NT2/D1 (cell line): ENCODE data around the gene ARRDC1.
"Not testable (repeated sequence)": the region's sequence is repeated elsewhere in the genome, so short reads cannot be mapped to it uniquely, and the experiment has no call there.

ENCODE experiments used
- DNase-seq: peaks from one replicate; pipeline ENCODE4 v3.0.0-alpha.2; 2011; ENCODE audit warnings: low read depth, low spot score
- H3K27me3 ChIP-seq: 2 replicates; pipeline ENCODE4 v1.6.0; 2011; ENCODE audit warnings: mild to moderate bottlenecking; ENCODE audit not compliant: insufficient read length, insufficient read depth
- H3K36me3 ChIP-seq: 2 replicates; pipeline ENCODE4 v1.6.1; 2011; ENCODE audit warnings: mild to moderate bottlenecking, low read length, mixed read lengths; ENCODE audit not compliant: insufficient read depth, insufficient read length
- H3K4me1 ChIP-seq: 2 replicates; pipeline ENCODE4 v1.5.1; 2011; ENCODE audit not compliant: insufficient read depth, insufficient read length
- H3K4me3 ChIP-seq: 2 replicates; pipeline ENCODE4 v1.5.1; 2011; ENCODE audit warnings: low read depth; ENCODE audit not compliant: insufficient read length
- H3K9ac ChIP-seq: 2 replicates; pipeline ENCODE4 v1.6.0; 2011; ENCODE audit warnings: low read depth; ENCODE audit not compliant: insufficient read length
- H3K9me3 ChIP-seq: 2 replicates; pipeline ENCODE4 v1.5.1; 2011; ENCODE audit warnings: mild to moderate bottlenecking, low read length; ENCODE audit not compliant: insufficient read depth
- SUZ12 ChIP-seq: IDR thresholded peaks from 2 replicates; pipeline ENCODE4 v1.6.1; 2011; ENCODE audit not compliant: insufficient read length, insufficient read depth; ENCODE audit errors: extremely low read depth
- YY1 ChIP-seq: IDR thresholded peaks from 2 replicates; pipeline ENCODE4 v1.6.1; 2011; ENCODE audit not compliant: insufficient read length, insufficient read depth
- ZNF274 ChIP-seq: IDR thresholded peaks from 2 replicates; pipeline ENCODE4 v1.6.1; 2011; ENCODE audit warnings: mild to moderate bottlenecking, low read depth, low read length

Gene ARRDC1

GRCh38 chr9:137618105-137619067 lies 12.9 kb downstream of the ARRDC1 start, which contains the start of gene EHMT1:
EHMT1 (plus strand) TSS chr9:137619005; CDS start chr9:137619029, 24 bp downstream.
- no peak for TF ChIP-seq YY1
- no peaks in the 10 kb centered on the region for H3K27me3 ChIP-seq
- H3K4me3 ChIP-seq = peak within 1 kb of the TSS; percentile 98
- H3K9me3 ChIP-seq = no peaks in the 10 kb centered on the region
- peaks cover 8% of the 10 kb centered on the region for H3K4me1 ChIP-seq
- DNase-seq = peak; percentile 70
- peak within 1 kb of the TSS; percentile 100 for H3K9ac ChIP-seq
- peaks cover 67% of the 10 kb centered on the region for H3K36me3 ChIP-seq

GRCh38 chr9:137619240-137620047 lies 14.0 kb downstream of the ARRDC1 start:
- Histone ChIP-seq H3K9me3 (no peaks in the 10 kb centered on the region), H3K9ac (peak overlapping the region; percentile 93), H3K36me3 (peaks cover 63% of the 10 kb centered on the region), H3K4me3 (peak overlapping the region; percentile 78), H3K27me3 (no peaks in the 10 kb centered on the region), H3K4me1 (peaks cover 6% of the 10 kb centered on the region)
- no peak for DNase-seq
- TF ChIP-seq ZNF274 (no peak), YY1 (no peak), SUZ12 (no peak)

- H3K9ac ChIP-seq = peak overlapping the region; percentile 93
- H3K9me3 ChIP-seq = no peaks in the 10 kb centered on the region
- H3K36me3 ChIP-seq = peaks cover 60% of the 10 kb centered on the region
- TF ChIP-seq ZNF274 (no peak), YY1 (no peak), SUZ12 (no peak)
- no peaks in the 10 kb centered on the region for H3K27me3 ChIP-seq
- H3K4me1 ChIP-seq = peaks cover 6% of the 10 kb centered on the region
- H3K4me3 ChIP-seq = peak overlapping the region; percentile 78
- DNase-seq = no peak
Measured at GRCh38 chr9:137620048-137620405, 14.5 kb downstream of the ARRDC1 start.

GRCh38 chr9:137620581-137620980 lies 15.1 kb downstream of the ARRDC1 start:
- Histone ChIP-seq H3K4me3 (no peak overlapping the region), H3K4me1 (peaks cover 8% of the 10 kb centered on the region), H3K9ac (no peak overlapping the region), H3K27me3 (no peaks in the 10 kb centered on the region), H3K9me3 (no peaks in the 10 kb centered on the region), H3K36me3 (peaks cover 55% of the 10 kb centered on the region)
- DNase-seq = no peak
- no peak for TF ChIP-seq YY1
- TF ChIP-seq SUZ12 = no peak
- no peak for TF ChIP-seq ZNF274

- no peak overlapping the region for H3K9ac ChIP-seq
- no peaks in the 10 kb centered on the region for H3K9me3 ChIP-seq
- no peak for TF ChIP-seq ZNF274
- TF ChIP-seq YY1 = no peak
- TF ChIP-seq SUZ12 = no peak
- H3K36me3 ChIP-seq = peaks cover 48% of the 10 kb centered on the region
- no peaks in the 10 kb centered on the region for H3K27me3 ChIP-seq
- no peak overlapping the region for H3K4me3 ChIP-seq
- DNase-seq = no peak
- H3K4me1 ChIP-seq = peaks cover 8% of the 10 kb centered on the region
Measured at GRCh38 chr9:137621131-137621757, 15.8 kb downstream of the ARRDC1 start.

GRCh38 chr9:137622211-137622610 lies 16.7 kb downstream of the ARRDC1 start:
- H3K27me3 ChIP-seq, H3K9me3 ChIP-seq, H3K4me1 ChIP-seq, H3K9ac ChIP-seq, DNase-seq, H3K4me3 ChIP-seq: not testable (repeated sequence)
- peaks cover 39% of the 10 kb centered on the region for H3K36me3 ChIP-seq

GRCh38 chr9:137626464-137626863 lies 21.0 kb downstream of the ARRDC1 start:
- H3K36me3 ChIP-seq = peaks cover 25% of the 10 kb centered on the region
- H3K4me1 ChIP-seq = peaks cover 4% of the 10 kb centered on the region
- H3K9ac ChIP-seq = no peak overlapping the region
- H3K9me3 ChIP-seq = no peaks in the 10 kb centered on the region
- no peak for DNase-seq
- no peak overlapping the region for H3K4me3 ChIP-seq
- TF ChIP-seq SUZ12 = no peak
- no peak for TF ChIP-seq YY1
- TF ChIP-seq ZNF274 = no peak
- no peaks in the 10 kb centered on the region for H3K27me3 ChIP-seq

GRCh38 chr9:137627406-137627805 lies 21.9 kb downstream of the ARRDC1 start:
- H3K9ac ChIP-seq, H3K4me1 ChIP-seq, H3K27me3 ChIP-seq, H3K4me3 ChIP-seq, DNase-seq, H3K9me3 ChIP-seq: not testable (repeated sequence)
- peaks cover 22% of the 10 kb centered on the region for H3K36me3 ChIP-seq
